T-helper 17 cell (primary cell): ENCODE measurements around the gene PLEKHG5. TPM values are rescaled to one million over a fixed set of nuclear protein-coding genes. Genes with fewer than 3 reads are reported as not detected.

ENCODE experiments used
- ATAC-seq: fragments of 150-1000 bp; cut with Tn5 transposase; 2 replicates; pipeline ENCODE4 v1.10.0; 2021; ENCODE audit warnings: mild to moderate bottlenecking, moderate library complexity
- DNase-seq, 3 donors: peaks; one replicate each; pipeline versions ENCODE4 v3.0.0 to v3.0.0-alpha.2; 2020 to 2021
- H3K9me3 ChIP-seq: one replicate; pipeline ENCODE4 v1.7.0; 2013; ENCODE audit warnings: low read length, mild to moderate bottlenecking; ENCODE audit not compliant: control insufficient read depth, poor library complexity, severe bottlenecking
- H3K27ac Mint-ChIP-seq: one replicate; pipeline ENCODE4 v1.8.0; 2022; ENCODE audit warnings: mild to moderate bottlenecking, moderate library complexity, mixed read lengths
- H3K27me3 Mint-ChIP-seq: one replicate; pipeline ENCODE4 v1.8.0; 2022; ENCODE audit warnings: mixed read lengths
- H3K36me3 Mint-ChIP-seq: one replicate; pipeline ENCODE4 v1.8.0; 2022; ENCODE audit warnings: low read depth, mixed read lengths
- H3K4me1 Mint-ChIP-seq: one replicate; pipeline ENCODE4 v1.8.0; 2022; ENCODE audit warnings: mild to moderate bottlenecking, mixed read lengths
- H3K4me3 Mint-ChIP-seq: one replicate; pipeline ENCODE4 v1.8.0; 2022; ENCODE audit warnings: mild to moderate bottlenecking, moderate library complexity, mixed read lengths
- total RNA-seq, 4 donors: library from RNA in 2 of 4; stranded (reverse) in 2 of 4; gene quantifications; one replicate each; pipeline ENCODE4 v1.2.3 and lab custom pipeline; 2022 to 2026

Gene PLEKHG5
- total RNA-seq, 2 donors from 2014 or later, result 10.8 to 12.8 TPM

DNA sequence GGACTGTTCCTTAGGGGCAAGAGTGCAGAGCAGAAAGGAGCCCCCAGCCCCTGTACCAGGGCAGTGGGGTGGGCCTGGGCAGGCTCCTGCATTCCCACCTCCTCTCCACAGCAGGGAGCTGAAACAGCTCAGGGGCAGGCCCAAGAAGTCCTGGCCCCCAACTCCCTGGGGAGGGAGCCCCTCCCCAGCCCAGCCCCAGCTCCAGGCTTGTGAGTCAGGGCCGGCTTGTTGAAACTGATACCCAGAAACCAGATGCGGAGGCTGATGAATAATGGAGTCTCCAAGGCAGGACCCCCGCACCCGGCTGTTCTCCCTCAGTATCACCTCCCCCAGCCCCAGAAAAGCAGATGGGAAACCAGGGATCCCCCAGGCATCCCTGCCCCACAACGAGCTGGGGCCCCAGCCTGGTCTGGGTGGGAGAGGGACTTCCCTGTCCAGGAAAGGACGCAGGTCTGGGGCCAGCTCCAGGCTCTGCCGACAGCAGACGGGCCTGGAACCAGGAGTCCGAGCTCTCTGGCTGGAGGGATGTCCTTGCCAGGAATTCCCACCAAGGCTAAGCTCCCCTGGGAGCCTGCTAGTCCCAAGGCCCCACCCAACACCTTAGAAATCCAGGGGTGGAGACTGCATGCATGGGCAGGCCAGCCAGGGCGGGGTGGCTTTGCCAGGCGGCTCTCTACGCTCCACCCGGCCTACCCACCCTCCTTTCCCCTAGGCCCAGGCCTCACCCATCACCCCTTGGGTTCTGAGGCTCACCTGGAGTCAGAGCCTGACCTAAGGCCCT lies 2.7 kb downstream of the PLEKHG5 start:
- no peaks in the 10 kb centered on the region for H3K9me3 ChIP-seq
- Mint-ChIP-seq H3K4me3 (no peak overlapping the region), H3K27me3 (peaks cover 15% of the 10 kb centered on the region), H3K27ac (no peak overlapping the region), H3K36me3 (peaks cover 2% of the 10 kb centered on the region), H3K4me1 (peaks cover 29% of the 10 kb centered on the region)
- ATAC-seq, result no peak
- no peak for DNase-seq

DNA sequence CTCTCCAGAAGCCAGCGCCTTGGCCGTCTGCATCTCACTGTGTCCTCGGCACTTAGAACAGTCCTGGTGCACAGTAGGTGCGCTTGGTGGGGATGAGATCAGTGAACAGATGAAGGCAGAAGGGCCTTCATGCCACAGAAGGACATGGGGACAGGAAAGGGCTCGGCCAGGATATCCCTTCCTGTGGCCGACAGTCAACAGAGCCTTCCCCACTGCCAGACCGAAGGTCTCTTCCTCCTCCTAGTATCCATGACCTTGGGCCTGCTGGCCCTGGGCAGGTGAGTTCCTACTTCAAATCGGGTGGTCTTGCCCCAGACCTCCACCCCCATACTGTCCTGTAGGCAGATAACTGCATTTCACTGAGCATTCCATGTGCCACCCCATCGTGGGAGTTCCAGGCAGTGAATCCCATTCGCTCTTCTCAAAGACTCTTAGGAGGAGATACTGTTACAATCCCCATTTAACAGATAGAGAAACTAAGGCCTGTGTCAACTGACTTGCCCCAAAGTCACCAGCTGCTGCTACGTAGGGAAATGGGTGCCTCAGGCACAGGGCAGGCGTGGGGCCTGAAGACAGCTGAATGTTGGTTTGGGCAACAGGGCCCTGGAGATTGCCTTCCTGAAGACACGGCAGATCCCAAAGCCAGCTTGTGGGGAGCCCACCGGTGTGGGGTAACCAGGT lies 3.5 kb downstream of the PLEKHG5 start:
- DNase-seq, result no peak
- Mint-ChIP-seq H3K36me3 (peaks cover 2% of the 10 kb centered on the region), H3K27me3 (peaks cover 15% of the 10 kb centered on the region), H3K4me1 (peaks cover 26% of the 10 kb centered on the region), H3K27ac (peak overlapping the region; percentile 74), H3K4me3 (peak overlapping the region; percentile 53)
- no peaks in the 10 kb centered on the region for H3K9me3 ChIP-seq
- no peak for ATAC-seq

DNA sequence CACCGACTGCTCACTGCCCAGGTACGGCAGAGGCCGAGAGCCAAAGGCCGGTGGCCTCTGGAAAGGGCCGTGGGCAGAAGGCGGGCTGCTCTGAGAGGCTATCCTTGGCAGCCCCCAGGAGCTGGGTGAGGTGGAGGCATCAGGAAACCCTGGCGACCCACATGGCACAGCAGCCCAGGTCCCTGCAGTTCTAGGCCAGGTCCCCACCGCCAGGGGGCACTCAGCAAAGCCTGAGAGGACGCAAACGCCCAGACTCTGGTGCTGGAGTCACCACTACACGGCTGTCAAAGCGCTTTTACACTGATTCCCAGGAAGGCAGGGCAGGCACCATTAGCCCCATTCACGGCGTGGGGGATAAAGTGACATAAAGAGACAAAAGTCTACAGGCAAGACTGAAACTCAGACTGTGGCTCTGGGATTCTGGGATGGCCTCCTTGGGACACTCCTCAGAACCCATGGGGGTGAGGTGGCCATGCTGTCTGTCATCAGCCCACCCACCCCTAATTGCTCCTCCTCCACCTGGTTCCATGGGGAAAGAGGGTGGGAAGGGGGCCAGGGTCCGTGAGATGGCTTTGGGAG lies 4.9 kb downstream of the PLEKHG5 start:
- peak overlapping the region; percentile 80 for H3K27ac Mint-ChIP-seq
- H3K36me3 Mint-ChIP-seq, result peaks cover 2% of the 10 kb centered on the region
- ATAC-seq (peak; percentile 78), DNase-seq (peak; percentile 72 to 88 (median 76))
- peak overlapping the region; percentile 78 for H3K4me3 Mint-ChIP-seq
- no peaks in the 10 kb centered on the region for H3K9me3 ChIP-seq
- H3K4me1 Mint-ChIP-seq, result peaks cover 26% of the 10 kb centered on the region
- H3K27me3 Mint-ChIP-seq, result peaks cover 19% of the 10 kb centered on the region

DNA sequence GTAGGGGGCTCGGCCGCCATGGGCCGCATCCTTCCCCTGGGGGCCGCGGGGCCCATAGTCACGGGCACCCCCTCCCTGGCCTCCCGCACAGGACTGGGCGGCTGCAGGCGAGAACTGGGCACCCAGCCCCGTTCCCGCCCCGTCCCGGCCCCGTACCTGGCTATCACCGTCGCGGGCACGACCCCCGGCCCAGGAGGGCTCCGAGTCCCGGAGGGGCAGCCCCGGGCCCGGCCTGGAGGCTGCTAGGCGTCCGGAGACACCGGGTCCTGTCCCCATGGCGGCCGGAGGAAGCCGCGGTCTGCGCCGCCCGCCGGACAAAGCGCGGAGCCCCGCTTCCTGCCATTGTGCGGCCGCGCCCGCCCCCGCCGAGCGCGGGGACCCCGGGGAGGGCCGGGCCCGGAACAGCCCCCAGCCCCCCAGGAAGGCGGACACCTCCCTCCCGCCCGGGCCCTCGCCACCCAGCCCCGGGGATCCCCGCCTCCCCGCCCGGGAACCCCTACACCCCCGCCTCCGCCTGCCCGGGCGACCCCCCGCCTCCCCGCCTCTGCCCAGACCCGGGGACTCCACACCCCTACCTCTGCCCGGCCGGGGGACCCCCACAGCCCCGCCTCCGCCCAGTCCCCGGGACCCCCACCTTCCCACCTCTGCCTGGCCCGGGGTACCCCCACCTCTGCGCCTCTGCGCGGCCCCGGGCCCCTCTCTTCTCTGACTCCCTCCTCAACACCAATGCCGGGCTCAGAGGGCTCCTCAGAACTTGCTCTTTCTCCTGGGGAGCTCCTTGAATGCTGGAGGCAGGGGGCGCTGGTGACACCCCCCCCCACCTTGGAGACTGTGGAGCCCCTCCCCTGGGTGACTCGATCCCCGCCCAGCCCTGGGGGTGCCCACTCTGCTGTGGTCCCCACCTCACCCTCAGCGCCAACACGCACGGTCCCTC lies 6.0 kb downstream of the PLEKHG5 start:
- peaks cover 22% of the 10 kb centered on the region for H3K4me1 Mint-ChIP-seq
- no peak for DNase-seq
- peak overlapping the region; percentile 78 for H3K4me3 Mint-ChIP-seq
- H3K27me3 Mint-ChIP-seq, result peaks cover 19% of the 10 kb centered on the region
- H3K27ac Mint-ChIP-seq, result peak overlapping the region; percentile 80
- ATAC-seq, result no peak
- no peaks in the 10 kb centered on the region for H3K9me3 ChIP-seq
- peaks cover 2% of the 10 kb centered on the region for H3K36me3 Mint-ChIP-seq

DNA sequence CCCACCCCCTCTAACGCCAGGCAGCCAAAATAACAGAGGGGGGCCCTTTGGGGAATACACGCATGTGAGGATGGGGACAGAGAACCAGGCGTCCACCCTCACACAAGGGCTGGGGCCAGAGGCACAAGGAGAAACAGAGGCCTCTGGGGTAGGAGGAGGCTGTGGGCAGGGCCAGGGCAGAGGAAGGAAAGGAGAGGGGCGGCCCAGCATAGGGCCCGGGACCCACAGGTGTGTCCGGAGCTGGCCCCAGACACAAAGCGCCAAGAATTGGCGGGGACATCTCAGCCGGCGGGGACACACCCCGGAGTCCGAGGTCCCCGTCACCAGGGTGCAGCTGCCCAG lies 6.7 kb downstream of the PLEKHG5 start:
- Mint-ChIP-seq H3K36me3 (peaks cover 2% of the 10 kb centered on the region), H3K27ac (no peak overlapping the region), H3K4me3 (no peak overlapping the region), H3K4me1 (peaks cover 19% of the 10 kb centered on the region), H3K27me3 (peaks cover 19% of the 10 kb centered on the region)
- DNase-seq (no peak), ATAC-seq (no peak)
- no peaks in the 10 kb centered on the region for H3K9me3 ChIP-seq

DNA sequence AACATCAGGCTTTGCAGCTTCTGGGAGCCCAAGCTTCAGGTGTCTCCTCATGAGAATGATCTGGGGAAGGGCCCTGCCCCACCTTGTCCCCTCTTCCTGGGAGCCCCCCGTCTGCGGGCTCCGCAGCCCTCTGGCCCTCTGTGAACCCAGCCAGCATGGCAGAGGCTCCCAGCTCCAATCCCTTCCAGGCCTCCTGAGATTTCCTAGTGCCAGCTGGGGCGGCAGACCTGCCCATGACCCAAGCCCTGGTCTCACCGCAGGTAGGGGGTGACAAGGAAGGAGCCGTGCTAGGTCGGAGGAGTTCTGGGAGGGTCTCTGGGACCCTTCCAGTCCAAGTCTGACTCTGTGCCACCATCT lies 7.7 kb downstream of the PLEKHG5 start:
- H3K27me3 Mint-ChIP-seq, result peaks cover 19% of the 10 kb centered on the region
- H3K4me1 Mint-ChIP-seq, result peaks cover 19% of the 10 kb centered on the region
- H3K36me3 Mint-ChIP-seq, result peaks cover 2% of the 10 kb centered on the region
- H3K9me3 ChIP-seq, result no peaks in the 10 kb centered on the region
- no peak overlapping the region for H3K27ac Mint-ChIP-seq
- H3K4me3 Mint-ChIP-seq, result no peak overlapping the region
- ATAC-seq (no peak), DNase-seq (no peak)

DNA sequence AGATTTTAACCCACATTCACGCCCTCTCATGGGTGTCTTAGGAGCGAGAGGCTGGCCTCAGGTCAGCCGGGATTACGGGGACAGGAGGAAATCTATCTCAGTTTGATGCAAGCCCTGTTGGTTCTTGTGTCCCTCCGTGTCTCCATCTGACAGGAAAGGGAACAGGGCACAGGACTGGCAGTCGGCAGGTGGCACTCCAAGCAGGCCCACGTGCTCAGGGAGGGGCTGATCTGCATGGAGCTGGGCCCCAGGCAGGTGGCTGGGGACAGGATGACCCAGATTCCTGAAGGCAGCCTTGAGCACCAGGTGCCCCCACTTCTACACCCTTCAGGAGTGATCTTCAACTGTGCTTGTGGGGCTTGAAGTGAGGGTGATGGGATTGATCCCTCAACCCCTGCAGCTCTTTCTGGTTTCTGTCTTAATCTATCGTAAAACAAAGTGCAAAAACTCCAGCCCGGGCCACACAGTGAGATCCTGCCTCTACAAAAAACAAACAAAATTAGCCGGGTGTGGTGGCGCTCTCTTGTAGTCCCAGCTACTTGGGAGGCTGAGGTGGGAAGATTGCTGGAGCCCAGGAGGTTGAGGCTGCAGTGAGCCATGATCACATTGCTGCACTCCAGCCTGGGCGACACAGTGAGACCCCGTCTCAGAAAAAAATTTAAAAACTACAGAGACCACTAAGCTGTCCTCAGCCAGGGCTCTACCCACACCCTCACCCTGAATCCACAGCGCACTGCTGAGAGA lies 8.3 kb downstream of the PLEKHG5 start:
- Mint-ChIP-seq H3K27me3 (peaks cover 19% of the 10 kb centered on the region), H3K27ac (no peak overlapping the region), H3K4me3 (no peak overlapping the region), H3K36me3 (peaks cover 2% of the 10 kb centered on the region), H3K4me1 (peaks cover 19% of the 10 kb centered on the region)
- no peaks in the 10 kb centered on the region for H3K9me3 ChIP-seq
- ATAC-seq (no peak), DNase-seq (no peak)

DNA sequence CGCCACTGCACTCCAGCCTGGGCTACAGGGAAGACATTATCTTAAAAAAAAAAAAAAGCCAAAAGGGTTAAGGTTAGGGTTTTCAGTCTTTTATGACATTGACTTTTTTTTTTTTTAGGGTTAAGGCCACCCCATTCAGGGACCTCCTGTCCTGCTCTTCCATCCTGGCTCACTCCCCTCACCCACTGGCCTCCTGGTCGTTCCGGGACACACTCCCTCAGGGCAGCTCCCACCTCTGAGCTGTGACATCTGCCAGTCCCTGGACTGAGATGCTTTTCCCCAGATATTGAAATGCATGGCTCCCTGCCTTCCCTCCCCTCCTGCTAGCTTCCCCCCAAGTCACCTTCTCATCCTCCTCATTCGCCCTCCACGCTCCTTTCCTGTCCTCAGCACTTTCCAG lies 9.6 kb downstream of the PLEKHG5 start:
- no peak for DNase-seq
- Mint-ChIP-seq H3K27me3 (peaks cover 10% of the 10 kb centered on the region), H3K4me3 (no peak overlapping the region), H3K36me3 (no peaks in the 10 kb centered on the region), H3K4me1 (peaks cover 16% of the 10 kb centered on the region), H3K27ac (no peak overlapping the region)
- H3K9me3 ChIP-seq, result no peaks in the 10 kb centered on the region
- ATAC-seq, result no peak

DNA sequence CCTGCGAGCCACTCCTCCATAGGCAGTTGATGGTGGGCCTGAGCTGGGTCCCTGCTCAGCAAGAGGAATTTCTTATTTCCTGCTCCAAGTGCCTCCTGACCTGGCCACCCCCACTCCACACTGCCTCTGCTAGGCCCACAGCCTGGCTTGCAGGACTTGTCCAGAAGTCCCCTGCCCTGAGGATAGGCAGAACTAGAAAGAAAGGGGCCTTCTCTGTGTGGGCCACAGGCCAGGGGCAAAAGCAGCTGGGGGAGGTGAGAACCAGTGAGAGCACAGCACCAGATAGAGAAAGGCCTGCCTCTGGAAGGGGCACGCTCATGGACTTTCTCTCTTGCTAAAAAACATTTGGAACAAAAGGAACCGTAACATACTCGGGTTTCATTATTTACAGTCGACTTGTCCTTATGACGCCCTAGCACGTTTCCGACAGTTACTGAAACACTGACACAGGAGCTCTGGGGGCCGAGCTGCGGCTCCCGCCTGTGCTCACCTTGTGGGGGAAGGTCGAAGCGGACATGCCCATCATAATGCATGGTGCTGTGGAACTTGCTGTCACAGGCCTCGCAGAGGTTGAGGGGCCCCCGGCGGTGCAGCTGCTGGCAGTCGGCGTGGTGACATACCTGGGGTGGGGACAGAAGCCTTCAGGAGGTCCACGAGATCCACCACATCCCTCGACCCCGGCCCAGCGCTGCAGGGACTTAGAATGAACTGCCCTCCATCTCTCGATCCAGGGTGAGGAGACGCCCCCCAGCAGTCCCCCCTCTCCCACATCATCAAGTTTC lies 14.2 kb downstream of the PLEKHG5 start:
- ATAC-seq, result no peak
- H3K27ac Mint-ChIP-seq, result no peak overlapping the region
- H3K4me3 Mint-ChIP-seq, result no peak overlapping the region
- no peak for DNase-seq
- no peaks in the 10 kb centered on the region for H3K36me3 Mint-ChIP-seq
- peaks cover 10% of the 10 kb centered on the region for H3K4me1 Mint-ChIP-seq
- H3K27me3 Mint-ChIP-seq, result peaks cover 3% of the 10 kb centered on the region
- H3K9me3 ChIP-seq, result no peaks in the 10 kb centered on the region

DNA sequence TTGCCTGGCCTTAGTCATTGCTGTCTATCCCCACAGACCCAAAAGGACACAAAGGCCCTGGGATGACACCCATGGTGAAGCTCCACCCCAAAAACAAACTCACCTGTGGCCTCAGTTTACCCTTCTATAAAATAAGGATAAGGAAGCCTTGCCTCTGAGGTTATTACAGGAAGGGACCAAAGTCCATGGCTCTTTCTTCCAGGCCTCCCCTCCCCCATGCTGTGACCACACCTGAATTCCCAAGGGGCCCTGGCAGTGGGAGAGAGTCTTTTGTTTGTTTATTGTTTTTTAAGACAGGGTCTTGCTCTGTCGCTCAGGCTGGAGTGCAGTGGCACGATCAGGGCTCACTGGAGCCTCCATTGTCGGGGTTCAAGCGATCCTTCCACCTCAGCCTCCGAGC lies 15.0 kb downstream of the PLEKHG5 start:
- H3K9me3 ChIP-seq, result no peaks in the 10 kb centered on the region
- H3K4me1 Mint-ChIP-seq, result peaks cover 9% of the 10 kb centered on the region
- no peaks in the 10 kb centered on the region for H3K27me3 Mint-ChIP-seq
- H3K4me3 Mint-ChIP-seq, result no peak overlapping the region
- DNase-seq (no peak), ATAC-seq (no peak)
- no peaks in the 10 kb centered on the region for H3K36me3 Mint-ChIP-seq
- H3K27ac Mint-ChIP-seq, result no peak overlapping the region

DNA sequence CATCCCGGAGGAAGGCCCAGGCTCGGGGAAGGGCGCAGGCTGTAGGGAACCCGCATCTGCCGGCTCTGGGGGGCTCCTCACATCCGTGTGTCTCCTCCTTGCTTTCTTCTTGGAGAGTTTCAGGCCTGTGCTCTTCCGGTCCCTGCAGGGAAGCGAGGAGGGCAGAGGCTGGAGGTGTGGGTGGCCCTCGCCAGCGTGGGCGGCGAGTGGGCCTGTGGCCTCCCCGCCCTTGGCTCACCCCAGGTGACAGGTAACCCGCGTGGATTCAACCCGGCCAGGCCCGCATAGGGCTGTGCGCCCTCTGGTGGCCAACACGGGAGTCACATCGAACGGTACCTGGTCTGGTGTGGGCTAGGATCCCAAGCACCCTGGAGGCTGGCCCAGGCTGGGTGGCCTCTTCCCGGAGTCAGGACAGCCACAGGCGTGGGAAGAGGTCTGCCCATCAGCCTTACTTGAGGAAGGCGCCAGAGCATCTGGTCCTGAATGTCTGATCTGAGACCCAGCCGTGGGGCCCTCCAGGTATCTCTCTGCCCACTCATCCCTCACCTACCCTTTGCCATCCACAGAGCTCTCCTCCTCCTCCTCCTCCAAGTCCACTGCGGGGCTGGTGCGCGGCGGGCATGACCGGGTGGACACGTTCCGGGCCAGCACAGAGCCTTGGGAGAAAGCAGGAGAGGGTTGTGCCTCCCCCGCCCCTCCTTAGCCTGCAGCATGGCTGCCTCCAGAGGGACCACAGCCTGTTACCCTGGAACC lies 15.9 kb downstream of the PLEKHG5 start:
- DNase-seq, result peak; percentile 71 to 89 (median 76)
- peak; percentile 98 for ATAC-seq
- no peaks in the 10 kb centered on the region for H3K36me3 Mint-ChIP-seq
- no peaks in the 10 kb centered on the region for H3K27me3 Mint-ChIP-seq
- H3K9me3 ChIP-seq, result no peaks in the 10 kb centered on the region
- H3K27ac Mint-ChIP-seq, result peak overlapping the region; percentile 39
- peaks cover 9% of the 10 kb centered on the region for H3K4me1 Mint-ChIP-seq
- no peak overlapping the region for H3K4me3 Mint-ChIP-seq
